ENCODE results near the gene TPPP2. TPM values are rescaled to one million over a fixed set of nuclear protein-coding genes. Genes with fewer than 3 reads are reported as not detected.

Gene TPPP2
- total RNA-seq, 1 donor from 2014 or later = not detected

- DNase-seq (ENCODE audit: extremely low spot score, unreplicated experiment) = no peak
- H3K36me3 Mint-ChIP-seq (ENCODE audit: unreplicated experiment) = no peaks in the 10 kb centered on the region
- no peak for TF ChIP-seq CTCF (IDR thresholded peaks at IDR 0.05)
- H3K27ac Mint-ChIP-seq (ENCODE audit: unreplicated experiment) = no peak overlapping the region
- H3K4me1 Mint-ChIP-seq (ENCODE audit: unreplicated experiment) = no peaks in the 10 kb centered on the region
- H3K4me3 Mint-ChIP-seq (ENCODE audit: unreplicated experiment) = no peak overlapping the region
- peaks cover 38% of the 10 kb centered on the region for H3K27me3 Mint-ChIP-seq (ENCODE audit: unreplicated experiment)
- H3K9me3 Mint-ChIP-seq (ENCODE audit: unreplicated experiment) = no peaks in the 10 kb centered on the region
Measured at GRCh38 chr14:21030531-21030930, 514 bp downstream of the TPPP2 start.

GRCh38 chr14:21032326-21033132, 2.5 kb downstream of the TPPP2 start:
- Mint-ChIP-seq H3K9me3 (ENCODE audit: unreplicated experiment) (no peaks in the 10 kb centered on the region), H3K27me3 (ENCODE audit: unreplicated experiment) (peaks cover 46% of the 10 kb centered on the region), H3K27ac (ENCODE audit: unreplicated experiment) (no peak overlapping the region), H3K4me3 (ENCODE audit: unreplicated experiment) (no peak overlapping the region), H3K4me1 (ENCODE audit: unreplicated experiment) (no peaks in the 10 kb centered on the region), H3K36me3 (ENCODE audit: unreplicated experiment) (no peaks in the 10 kb centered on the region)
- no peak for DNase-seq (ENCODE audit: extremely low spot score, unreplicated experiment)
- no peak for TF ChIP-seq CTCF (IDR thresholded peaks at IDR 0.05)

GRCh38 chr14:21033133-21033698, 3.2 kb downstream of the TPPP2 start:
- H3K27me3 Mint-ChIP-seq (ENCODE audit: unreplicated experiment) = peaks cover 52% of the 10 kb centered on the region
- H3K9me3 Mint-ChIP-seq (ENCODE audit: unreplicated experiment) = no peaks in the 10 kb centered on the region
- TF ChIP-seq CTCF (IDR thresholded peaks at IDR 0.05) = no peak
- no peaks in the 10 kb centered on the region for H3K36me3 Mint-ChIP-seq (ENCODE audit: unreplicated experiment)
- no peak for DNase-seq (ENCODE audit: extremely low spot score, unreplicated experiment)
- no peak overlapping the region for H3K27ac Mint-ChIP-seq (ENCODE audit: unreplicated experiment)
- peaks cover under 1% of the 10 kb centered on the region for H3K4me1 Mint-ChIP-seq (ENCODE audit: unreplicated experiment)
- H3K4me3 Mint-ChIP-seq (ENCODE audit: unreplicated experiment) = no peak overlapping the region

GRCh38 chr14:21034707-21035106, 4.7 kb downstream of the TPPP2 start, which contains the start of gene RNASE13:
RNASE13 (minus strand) TSS chr14:21034807; CDS start chr14:21034288, 519 bp downstream.
- peaks cover 9% of the 10 kb centered on the region for H3K4me1 Mint-ChIP-seq (ENCODE audit: unreplicated experiment)

More at GRCh38 chr14:21034707-21035106, 4.7 kb downstream of the TPPP2 start, which contains the start of gene RNASE13:
- DNase-seq (ENCODE audit: extremely low spot score, unreplicated experiment) = no peak
- no peak for TF ChIP-seq CTCF (IDR thresholded peaks at IDR 0.05)
- Mint-ChIP-seq H3K27me3 (ENCODE audit: unreplicated experiment) (peaks cover 56% of the 10 kb centered on the region), H3K36me3 (ENCODE audit: unreplicated experiment) (no peaks in the 10 kb centered on the region), H3K27ac (ENCODE audit: unreplicated experiment) (no peak within 1 kb of the TSS), H3K4me3 (ENCODE audit: unreplicated experiment) (no peak within 1 kb of the TSS), H3K9me3 (ENCODE audit: unreplicated experiment) (no peaks in the 10 kb centered on the region)

Measured in osteocyte (in vitro differentiated cells).